GM12865 (cell line): ENCODE results near the gene CBX3.
"Not testable (repeated sequence)": the region's sequence is repeated elsewhere in the genome, so short reads cannot be mapped to it uniquely, and the experiment has no call there.

Source experiments
- DNase-seq: peaks from one replicate; pipeline ENCODE4 v3.0.0; 2010; ENCODE audit warnings: low read depth
- H3K4me3 ChIP-seq: 2 replicates; pipeline ENCODE4 v1.5.1; 2011; ENCODE audit warnings: mild to moderate bottlenecking, low read depth, low read length, control low read depth
- CTCF ChIP-seq: IDR thresholded peaks from 2 replicates; pipeline ENCODE4 v1.5.1; 2011; ENCODE audit warnings: low read length, control low read depth, low read depth, inconsistent platforms; ENCODE audit not compliant: insufficient read depth; ENCODE audit errors: missing control alignments

CBX3 gene

DNA sequence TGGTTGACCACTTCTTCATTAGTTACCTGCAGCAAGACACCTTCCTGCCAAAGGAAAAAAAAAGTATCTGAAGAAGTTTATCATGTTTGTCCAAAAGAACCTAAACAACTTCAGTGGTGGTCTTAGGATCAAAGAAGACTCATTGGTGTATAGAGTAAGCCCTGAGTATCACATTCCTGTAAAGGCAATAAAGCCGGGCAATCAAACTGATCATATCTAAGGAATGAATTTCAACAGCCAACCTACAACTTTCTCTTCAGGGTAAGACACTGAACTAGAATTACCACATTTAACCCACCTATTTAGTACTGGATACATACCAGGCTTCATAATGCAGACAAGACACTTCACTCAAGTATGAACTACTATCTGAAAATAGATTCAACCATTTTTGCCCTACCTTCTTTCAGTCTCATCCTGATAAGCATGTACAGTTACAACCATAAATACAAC lies 11.1 kb upstream of the CBX3 start:
- no peak overlapping the region for H3K4me3 ChIP-seq
- no peak for TF ChIP-seq CTCF
- DNase-seq, result no peak

- H3K4me3 ChIP-seq, result no peak overlapping the region
- DNase-seq, result no peak
- TF ChIP-seq CTCF, result no peak
These were observed 10.1 kb upstream of the CBX3 start for GRCh38 chr7:26191233-26191973.

- no peak for DNase-seq
- no peak for TF ChIP-seq CTCF
- H3K4me3 ChIP-seq, result no peak overlapping the region
These were observed 9.5 kb upstream of the CBX3 start for GRCh38 chr7:26191974-26192479.

DNA sequence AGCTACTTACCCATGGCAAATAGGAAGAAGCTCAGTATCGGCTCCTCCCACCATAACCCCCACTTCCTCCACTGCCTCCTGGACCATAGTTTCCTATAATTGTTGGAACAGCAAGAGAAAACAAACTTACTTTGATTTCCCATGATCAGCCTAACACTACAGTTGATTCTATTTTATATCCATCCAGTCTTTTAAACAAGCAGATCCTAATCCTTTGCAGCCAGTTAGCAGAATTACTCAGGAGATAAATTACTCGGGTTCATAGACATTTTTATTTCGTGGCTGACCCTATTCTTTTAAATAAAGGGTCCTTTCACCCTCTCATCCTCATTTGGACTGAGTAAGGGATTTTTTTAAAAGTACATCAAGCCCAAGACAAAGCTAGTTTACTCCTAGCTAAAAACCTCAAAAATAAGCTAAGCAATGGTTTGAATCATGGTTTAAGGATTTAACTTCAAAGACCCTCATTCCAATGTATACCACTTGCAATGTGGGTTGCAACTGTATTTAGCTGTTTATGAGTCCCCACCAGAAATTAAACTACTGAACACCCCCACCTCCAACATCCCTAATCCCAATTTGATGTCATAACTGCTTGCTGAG lies 9.0 kb upstream of the CBX3 start:
- TF ChIP-seq CTCF, result no peak
- no peak overlapping the region for H3K4me3 ChIP-seq
- no peak for DNase-seq

DNA sequence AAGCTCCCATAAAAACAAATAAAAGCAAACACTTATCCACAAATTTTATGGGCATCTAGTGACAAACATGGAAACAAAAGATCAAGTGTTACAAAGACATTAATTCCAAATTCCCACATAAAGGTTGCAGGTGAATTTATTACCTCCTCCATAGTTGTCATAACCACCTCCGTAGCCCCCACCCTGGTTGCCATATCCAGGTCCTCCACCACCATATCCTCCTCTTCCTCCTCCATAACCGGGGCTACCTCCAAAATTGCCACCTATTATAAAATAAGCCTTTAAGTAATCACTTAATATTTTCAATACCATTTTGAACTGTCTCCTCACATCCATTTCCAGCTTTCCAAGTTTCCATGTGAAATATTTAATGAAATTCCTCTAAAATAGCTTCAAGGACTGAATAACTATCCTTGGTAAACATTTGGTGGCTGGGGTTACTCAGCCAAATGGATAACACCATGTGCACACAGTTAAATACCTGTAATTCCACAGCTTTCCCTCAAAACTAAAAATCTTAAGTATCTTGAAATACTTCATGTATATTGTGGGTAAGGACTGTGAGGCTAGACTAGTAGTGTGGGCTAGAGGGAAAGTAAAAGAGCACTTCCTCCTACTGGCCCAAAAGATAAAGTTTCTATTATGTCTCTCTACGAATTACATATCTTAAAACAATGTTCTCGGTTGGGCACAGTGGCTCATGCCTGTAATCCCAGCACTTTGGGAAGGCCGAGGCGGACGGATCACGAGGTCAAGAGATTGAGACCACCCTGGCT lies 7.9 kb upstream of the CBX3 start:
- no peak for TF ChIP-seq CTCF
- DNase-seq, result no peak
- H3K4me3 ChIP-seq, result no peak overlapping the region

DNA sequence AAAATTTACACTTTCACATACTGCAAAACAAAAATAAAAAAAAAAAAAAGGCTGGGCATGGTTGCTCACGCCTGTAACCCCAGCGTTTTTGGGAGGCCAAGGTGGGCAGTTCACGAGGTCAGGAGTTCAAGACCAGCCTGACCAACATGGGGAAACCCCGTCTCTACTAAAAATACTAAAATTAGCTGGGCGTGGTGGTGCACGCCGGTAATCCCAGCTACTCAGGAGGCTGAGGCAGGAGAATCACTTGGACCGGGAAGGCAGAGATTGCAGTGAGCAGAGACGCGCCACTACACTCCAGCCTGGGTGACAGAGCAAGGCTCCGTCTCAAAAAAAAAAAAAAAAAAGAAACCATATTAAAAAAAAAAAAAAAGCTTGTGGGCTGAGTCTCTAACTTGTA lies 6.8 kb upstream of the CBX3 start:
- H3K4me3 ChIP-seq, DNase-seq: not testable (repeated sequence)

- peak overlapping the region; percentile 80; the same call in 1 of the 2 replicates for H3K4me3 ChIP-seq
- DNase-seq, result no peak
- no peak for TF ChIP-seq CTCF
These were observed 6.4 kb upstream of the CBX3 start for GRCh38 chr7:26195182-26195581.
